ENCODE results near the gene RAC2.

RAC2 gene

DNA sequence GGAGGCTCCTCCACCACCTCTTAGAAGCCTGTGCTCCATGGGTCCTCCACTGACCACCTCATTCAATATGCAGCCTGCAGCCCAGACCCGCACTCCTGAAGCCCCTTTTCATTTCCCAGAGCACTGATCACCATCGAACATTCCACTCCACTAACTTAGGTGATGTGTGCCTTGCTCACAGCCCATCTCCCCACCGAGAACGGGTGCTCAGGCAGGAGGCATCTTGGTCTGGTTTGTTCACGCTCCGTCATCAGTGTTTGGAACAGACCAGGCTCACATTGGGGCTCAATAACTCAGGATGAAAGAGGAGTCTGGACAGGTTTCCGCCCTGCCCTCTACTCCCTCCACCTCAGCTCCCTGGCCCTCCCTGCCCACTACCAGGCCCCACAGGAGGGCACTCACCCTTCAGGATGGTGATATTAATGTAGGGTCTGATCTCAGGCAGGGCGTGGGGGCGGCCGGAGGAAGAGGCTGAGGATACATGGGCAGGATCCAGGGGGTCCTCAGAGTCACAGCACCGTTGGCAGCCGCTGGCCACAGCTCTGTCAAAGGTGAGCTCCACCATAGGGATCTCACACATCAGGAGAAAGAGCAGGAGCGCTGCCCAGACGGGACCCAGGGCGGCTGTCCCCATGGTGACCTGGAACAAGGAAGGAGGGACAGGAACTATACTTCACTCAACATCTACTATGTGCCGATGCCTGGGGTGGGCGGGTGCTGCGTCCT lies 59.1 kb downstream of the RAC2 start:
- DNase-seq, result no peak

DNA sequence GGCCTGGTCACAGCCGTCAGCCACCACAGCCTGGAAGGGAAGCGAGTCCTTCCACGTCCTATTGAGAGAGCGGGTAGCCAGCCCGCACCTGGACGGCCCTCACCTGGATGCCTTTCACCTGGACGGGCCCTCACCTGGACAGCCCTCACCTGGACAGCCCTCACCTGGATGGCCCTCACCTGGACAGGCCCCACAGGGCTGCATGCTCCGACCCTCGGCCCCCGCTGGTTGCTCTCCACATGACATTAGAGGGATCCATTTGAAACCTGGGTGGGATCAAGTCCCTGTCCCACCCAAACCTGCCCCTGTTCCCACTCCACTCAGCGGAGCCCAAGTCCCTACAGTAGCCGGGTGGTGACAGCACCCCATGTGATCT lies 59.7 kb downstream of the RAC2 start:
- DNase-seq, result no peak

GRCh38 chr22:37183432-37184379 lies 60.4 kb downstream of the RAC2 start:
- DNase-seq, result no peak

- DNase-seq, result no peak
Observed at GRCh38 chr22:37182949-37183245, 61.2 kb downstream of the RAC2 start.

GRCh38 chr22:37182101-37182948 lies 61.7 kb downstream of the RAC2 start:
- DNase-seq, result no peak

DNA sequence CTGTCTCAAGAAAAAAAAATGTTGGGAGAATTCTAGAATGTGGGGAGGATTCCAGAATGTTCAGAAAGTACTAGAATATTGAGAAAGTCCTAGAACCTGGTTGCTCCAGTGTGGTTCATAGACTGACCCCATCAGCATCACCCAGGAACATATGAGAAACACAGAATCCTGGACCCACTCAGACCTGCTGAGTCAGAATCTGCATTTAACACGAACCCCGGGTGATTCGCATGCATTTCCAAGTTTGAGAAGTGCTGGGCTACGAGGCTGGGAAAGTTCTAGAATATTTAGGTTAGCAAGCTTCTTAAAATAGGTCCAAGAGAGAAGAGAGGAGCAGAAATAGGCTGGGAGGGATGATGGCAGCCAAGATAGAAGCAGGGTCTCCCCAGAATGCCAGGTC lies 62.4 kb downstream of the RAC2 start:
- DNase-seq, result no peak

- DNase-seq, result no peak
Observed at GRCh38 chr22:37180531-37181231, 63.4 kb downstream of the RAC2 start.

- DNase-seq, result no peak
Observed at GRCh38 chr22:37179622-37180420, 64.2 kb downstream of the RAC2 start.

DNA sequence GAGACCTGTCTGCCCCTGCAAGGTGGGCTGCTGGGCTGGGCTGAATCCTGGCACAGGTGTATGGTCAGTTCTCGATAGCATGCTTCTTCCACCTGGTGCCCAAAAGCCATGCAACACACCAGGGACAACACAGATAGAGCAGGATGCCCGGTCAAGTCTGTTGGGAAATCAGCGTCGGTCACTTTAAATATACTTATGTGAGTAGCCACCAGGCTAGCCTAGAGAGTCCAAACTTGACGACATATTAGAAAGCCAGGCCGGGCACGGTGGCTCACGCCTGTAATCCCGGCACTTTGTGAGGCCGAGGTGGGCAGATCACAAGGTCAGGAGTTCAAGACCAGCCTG lies 65.0 kb downstream of the RAC2 start:
- no peak for DNase-seq

- no peak for DNase-seq
Observed at GRCh38 chr22:37178350-37179125, 65.5 kb downstream of the RAC2 start.

- DNase-seq, result no peak
Observed at GRCh38 chr22:37177755-37178154, 66.3 kb downstream of the RAC2 start.

- no peak for DNase-seq
Observed at GRCh38 chr22:37177221-37177620, 66.8 kb downstream of the RAC2 start.

DNA sequence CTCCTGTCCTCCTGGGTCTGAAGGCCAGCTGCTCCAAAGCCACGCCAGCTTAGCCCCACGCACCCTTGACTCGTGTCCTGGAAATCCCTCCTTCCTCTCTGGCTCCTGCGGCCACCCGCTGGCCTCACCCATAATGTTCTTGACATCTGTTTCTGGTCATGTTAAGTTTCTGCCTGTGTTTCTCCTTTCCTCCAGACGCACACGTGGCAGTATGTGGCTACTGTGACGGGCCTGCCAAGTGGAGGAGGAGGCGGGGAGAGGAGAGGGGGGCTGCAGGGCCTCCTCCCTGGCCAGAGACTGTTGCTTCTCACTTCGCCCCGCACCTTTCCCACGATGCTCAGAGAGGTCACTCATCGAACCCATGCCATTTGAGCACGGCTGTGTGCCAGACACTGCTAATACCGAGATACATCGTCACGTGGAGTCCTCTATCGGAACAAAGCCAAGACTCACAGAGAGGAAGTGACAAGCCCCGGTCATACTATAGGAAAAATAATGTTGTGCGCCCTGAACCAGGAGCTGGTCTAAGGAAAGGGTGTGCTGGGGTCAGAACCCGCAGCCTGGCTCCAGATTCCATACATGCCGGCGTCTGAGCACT lies 67.5 kb downstream of the RAC2 start:
- no peak for DNase-seq

DNA sequence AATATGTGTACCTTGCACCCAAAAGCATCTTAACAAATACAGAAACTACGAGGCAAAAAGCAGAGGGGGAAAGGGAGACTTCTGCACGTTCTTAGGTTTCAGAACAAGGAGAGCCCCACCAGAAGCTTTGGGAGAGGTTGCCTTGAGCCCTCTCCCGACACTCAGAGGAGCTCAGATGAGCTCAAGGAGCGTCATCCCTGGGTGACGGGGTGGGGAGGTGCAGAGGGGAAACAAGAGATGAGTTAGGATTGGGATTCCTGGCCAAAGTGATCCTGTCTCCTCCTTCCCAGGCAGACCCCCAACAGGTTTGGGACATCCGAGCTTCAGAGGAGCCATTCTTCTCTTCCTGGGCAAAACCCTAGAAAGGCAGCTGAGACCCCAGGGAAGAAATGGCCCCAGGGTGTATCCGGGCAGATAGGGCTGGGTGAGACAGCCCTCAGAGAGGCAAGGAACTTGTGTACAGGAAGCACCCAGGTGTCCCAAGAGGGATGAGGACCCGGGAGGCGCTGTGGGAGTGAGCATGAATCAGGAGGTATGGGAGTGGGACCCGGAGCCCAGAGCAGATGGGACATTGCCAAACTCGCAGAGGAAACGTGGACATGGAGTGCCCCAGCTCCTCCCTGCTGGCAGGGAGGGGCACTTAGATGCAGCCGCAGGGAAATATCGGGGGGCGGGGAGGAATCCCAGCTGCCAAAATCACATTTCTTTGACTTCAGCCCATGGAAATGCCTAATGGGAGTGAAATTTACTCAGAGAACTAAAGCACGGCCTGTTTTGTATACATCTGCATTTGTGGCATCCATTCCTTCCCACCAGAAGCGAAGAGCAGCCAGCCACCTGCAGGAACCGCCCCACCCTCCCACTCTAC lies 68.4 kb downstream of the RAC2 start:
- DNase-seq, result no peak

Data from GOT3 (cell line).